HEK293 (cell line): ENCODE results near the gene CATSPERE.

Experiments used
- CTCF ChIA-PET: fragments of 350-600 bp; formaldehyde crosslinking; extraction: SDS; loops from one replicate; lab custom pipeline; 2021; ENCODE audit warnings: antibody characterized with exemption; lab: Yijun Ruan, JAX
- POLR2A ChIA-PET: fragments of 300-600 bp; formaldehyde crosslinking; extraction: SDS; loops from one replicate; lab custom pipeline; 2020; ENCODE audit warnings: antibody characterized with exemption, inconsistent platforms; lab: Yijun Ruan, JAX
- H3K27ac ChIP-seq: fragments of 200-500 bp; sonication (Bioruptor generic); 2 replicates; pipeline ENCODE4 v1.5.1; 2014; ENCODE audit warnings: low read depth, low read length, control low read depth, inconsistent platforms; ENCODE audit errors: extremely low read depth
- H3K36me3 ChIP-seq, 2 experiments: fragments of 200-500 bp in 1 of 2; sonication (Bioruptor generic) in 1 of 2; 1 replicate in 1 of 2; 2 replicates in 1 of 2; pipeline ENCODE4 v1.5.1; 2014 to 2017; ENCODE audit warnings: inconsistent platforms in 2 of 2, low read length in 2 of 2; ENCODE audit not compliant: control insufficient read depth in 2 of 2, insufficient read depth in 1 of 2
- H3K4me1 ChIP-seq: fragments of 200-500 bp; sonication (Bioruptor generic); 2 replicates; pipeline ENCODE4 v1.5.1; 2014; ENCODE audit warnings: mild to moderate bottlenecking, low read length, inconsistent platforms; ENCODE audit not compliant: control insufficient read depth, insufficient read depth
- H3K4me3 ChIP-seq: 2 replicates; pipeline ENCODE4 v1.5.1; 2011; ENCODE audit warnings: low read depth, mild to moderate bottlenecking, control low read depth, low read length, moderate library complexity
- H3K9me3 ChIP-seq: fragments of 200-500 bp; sonication (Bioruptor generic); 2 replicates; pipeline ENCODE4 v1.5.1; 2014; ENCODE audit warnings: low read depth, low read length, inconsistent platforms; ENCODE audit not compliant: control insufficient read depth, insufficient read depth
- BCL6B ChIP-seq: fragments of 450-650 bp; formaldehyde crosslinking; IDR thresholded peaks from 2 replicates; pipeline ENCODE4 v1.5.1; 2017; ENCODE audit warnings: missing biosample characterization, missing genetic modification characterization
- EGR2 ChIP-seq: fragments of 450-650 bp; formaldehyde crosslinking; IDR thresholded peaks from 2 replicates; pipeline ENCODE4 v1.5.1; 2016; ENCODE audit warnings: low read depth, missing biosample characterization, missing genetic modification characterization
- FEZF1 ChIP-seq: fragments of 450-650 bp; formaldehyde crosslinking; IDR thresholded peaks from 2 replicates; pipeline ENCODE4 v1.5.1; 2016; ENCODE audit warnings: missing biosample characterization, missing genetic modification characterization
- GLIS1 ChIP-seq: fragments of 450-650 bp; formaldehyde crosslinking; IDR thresholded peaks from 2 replicates; pipeline ENCODE4 v1.5.1; 2016; ENCODE audit warnings: missing biosample characterization, missing genetic modification characterization
- KLF1 ChIP-seq: fragments of 450-650 bp; formaldehyde crosslinking; IDR thresholded peaks from 2 replicates; pipeline ENCODE4 v1.5.1; 2016; ENCODE audit warnings: missing biosample characterization, missing genetic modification characterization
- KLF8 ChIP-seq: fragments of 450-650 bp; formaldehyde crosslinking; IDR thresholded peaks from 2 replicates; pipeline ENCODE4 v1.5.1; 2016; ENCODE audit warnings: missing biosample characterization, missing genetic modification characterization
- PRDM1 ChIP-seq: fragments of 450-650 bp; formaldehyde crosslinking; IDR thresholded peaks from 2 replicates; pipeline ENCODE4; 2016; ENCODE audit warnings: missing biosample characterization, missing genetic modification characterization
- RBAK ChIP-seq: fragments of 450-650 bp; formaldehyde crosslinking; IDR thresholded peaks from 2 replicates; pipeline ENCODE4 v1.5.1; 2016; ENCODE audit warnings: missing biosample characterization, missing genetic modification characterization
- REPIN1 ChIP-seq: fragments of 450-650 bp; formaldehyde crosslinking; IDR thresholded peaks from 2 replicates; pipeline ENCODE4 v1.5.1; 2017; ENCODE audit warnings: missing biosample characterization, missing genetic modification characterization, low read depth
- SALL2 ChIP-seq: fragments of 450-650 bp; formaldehyde crosslinking; IDR thresholded peaks from 2 replicates; pipeline ENCODE4 v1.5.0; 2017; ENCODE audit warnings: missing biosample characterization, mild to moderate bottlenecking, missing genetic modification characterization, borderline replicate concordance
- SCRT1 ChIP-seq: fragments of 450-650 bp; formaldehyde crosslinking; IDR thresholded peaks from 2 replicates; pipeline ENCODE4 v1.5.1; 2016; ENCODE audit warnings: missing biosample characterization, missing genetic modification characterization, borderline replicate concordance
- ZBTB26 ChIP-seq: fragments of 450-650 bp; formaldehyde crosslinking; optimal IDR thresholded peaks from 2 replicates; pipeline ENCODE3; 2016; ENCODE audit warnings: missing biosample characterization, mild to moderate bottlenecking, missing genetic modification characterization
- ZEB2 ChIP-seq: fragments of 450-650 bp; formaldehyde crosslinking; IDR thresholded peaks from 2 replicates; pipeline ENCODE4 v1.5.1; 2016; ENCODE audit warnings: missing biosample characterization, missing genetic modification characterization
- ZIC2 ChIP-seq: fragments of 450-650 bp; formaldehyde crosslinking; IDR thresholded peaks from 2 replicates; pipeline ENCODE4 v1.5.1; 2016; ENCODE audit warnings: missing biosample characterization, missing genetic modification characterization
- ZNF19 ChIP-seq: fragments of 450-650 bp; formaldehyde crosslinking; IDR thresholded peaks from 2 replicates; pipeline ENCODE4; 2016; ENCODE audit warnings: missing biosample characterization, missing genetic modification characterization, low read depth
- ZNF223 ChIP-seq: fragments of 450-650 bp; formaldehyde crosslinking; IDR thresholded peaks from 2 replicates; pipeline ENCODE4 v1.5.1; 2016; ENCODE audit warnings: missing biosample characterization, missing genetic modification characterization
- ZNF239 ChIP-seq: fragments of 450-650 bp; formaldehyde crosslinking; IDR thresholded peaks from 2 replicates; pipeline ENCODE4 v1.5.1; 2016; ENCODE audit warnings: missing biosample characterization, missing genetic modification characterization
- ZNF266 ChIP-seq: fragments of 450-650 bp; formaldehyde crosslinking; IDR thresholded peaks from 2 replicates; pipeline ENCODE4 v1.5.1; 2016; ENCODE audit warnings: missing biosample characterization, missing genetic modification characterization, low read depth
- ZNF341 ChIP-seq: fragments of 450-650 bp; formaldehyde crosslinking; IDR thresholded peaks from 2 replicates; pipeline ENCODE4; 2016; ENCODE audit warnings: low read depth, missing biosample characterization, missing genetic modification characterization
- ZNF366 ChIP-seq: fragments of 450-650 bp; formaldehyde crosslinking; conservative IDR thresholded peaks from 2 replicates; pipeline ENCODE4 v1.5.1; 2016; ENCODE audit warnings: missing biosample characterization, missing genetic modification characterization
- ZNF404 ChIP-seq: fragments of 450-650 bp; formaldehyde crosslinking; IDR thresholded peaks from 2 replicates; pipeline ENCODE4 v1.5.1; 2017; ENCODE audit warnings: missing biosample characterization, missing genetic modification characterization
- ZNF626 ChIP-seq: fragments of 450-650 bp; sonication (Bioruptor Pico); formaldehyde crosslinking; IDR thresholded peaks from 2 replicates; pipeline ENCODE4 v1.5.1; 2018; ENCODE audit warnings: missing biosample characterization, missing genetic modification characterization, inconsistent platforms
- ZNF677 ChIP-seq: fragments of 450-650 bp; IDR thresholded peaks from 2 replicates; pipeline ENCODE4 v1.5.0; 2018; ENCODE audit warnings: missing biosample characterization, mild to moderate bottlenecking, missing genetic modification characterization, moderate library complexity
- ZXDB ChIP-seq: fragments of 450-650 bp; formaldehyde crosslinking; IDR thresholded peaks from 2 replicates; pipeline ENCODE4 v1.5.1; 2016; ENCODE audit warnings: missing biosample characterization, missing genetic modification characterization
- TF ChIP-seq, protein P1 (sequence below): fragments of 450-650 bp; formaldehyde crosslinking; IDR thresholded peaks from 2 replicates; pipeline ENCODE4 v1.5.1; 2016; ENCODE audit warnings: missing biosample characterization, missing genetic modification characterization
- TF ChIP-seq, protein P2 (sequence below): fragments of 450-650 bp; formaldehyde crosslinking; IDR thresholded peaks from 2 replicates; pipeline ENCODE4 v1.5.1; 2017; ENCODE audit warnings: missing biosample characterization, missing genetic modification characterization
- TF ChIP-seq, protein P3 (sequence below): fragments of 450-650 bp; formaldehyde crosslinking; IDR thresholded peaks from 2 replicates; pipeline ENCODE4 v1.5.1; 2016; ENCODE audit warnings: missing biosample characterization, missing genetic modification characterization, borderline replicate concordance

Gene CATSPERE

GRCh38 chr1:244545511-244545910 is 84.4 kb downstream of the CATSPERE start:
- CTCF ChIA-PET: no interaction called here
- H3K4me1 ChIP-seq: no peaks in the 10 kb centered on the region
- TF ChIP-seq ZNF366 (tag by site-specific recombination) (no peak), PRDM1 (tag by site-specific recombination) (no peak), FEZF1 (tag by site-specific recombination) (no peak), KLF1 (tag by site-specific recombination) (no peak), ZNF223 (tag by site-specific recombination) (no peak), ZIC2 (tag by site-specific recombination) (no peak), ZNF266 (no peak), ZBTB26 (tag by site-specific recombination) (no peak), ZEB2 (tag by site-specific recombination) (no peak), ZNF404 (no peak)
- TF ChIP-seq, all 188 proteins: peak for 0
- Histone ChIP-seq H3K36me3 (no peaks in the 10 kb centered on the region), H3K27ac (no peak overlapping the region), H3K9me3 (no peaks in the 10 kb centered on the region; the same call in 1 of the 2 replicates), H3K4me3 (no peak overlapping the region)
- POLR2A ChIA-PET: no interaction called here

GRCh38 chr1:244548558-244549115 is 87.6 kb downstream of the CATSPERE start:
- Histone ChIP-seq H3K27ac (no peak overlapping the region), H3K36me3 (no peaks in the 10 kb centered on the region)
- CTCF ChIA-PET: interaction anchor here (1.3 kb wide), 1 partner anchor 55 kb away, joined by 3 read pairs; no protein-coding TSS in a partner anchor

GRCh38 chr1:244552336-244552735 is 91.3 kb downstream of the CATSPERE start:
- CTCF ChIA-PET: interaction anchor here (1.6 kb wide), 1 partner anchor 18 kb away, joined by 4 read pairs; no protein-coding TSS in a partner anchor
- Histone ChIP-seq H3K36me3 (no peaks in the 10 kb centered on the region), H3K4me3 (no peak overlapping the region), H3K27ac (no peak overlapping the region), H3K9me3 (peaks cover 6% of the 10 kb centered on the region)
- no peak for TF ChIP-seq GLIS1 (tag by site-specific recombination)
- no peak for TF ChIP-seq BCL6B
- no peak for TF ChIP-seq ZNF239 (tag by site-specific recombination)
- TF ChIP-seq RBAK (tag by site-specific recombination): no peak
- no peak for TF ChIP-seq ZNF626 (tag by site-specific recombination)
- TF ChIP-seq KLF1 (tag by site-specific recombination): no peak
- TF ChIP-seq, protein P1, sequence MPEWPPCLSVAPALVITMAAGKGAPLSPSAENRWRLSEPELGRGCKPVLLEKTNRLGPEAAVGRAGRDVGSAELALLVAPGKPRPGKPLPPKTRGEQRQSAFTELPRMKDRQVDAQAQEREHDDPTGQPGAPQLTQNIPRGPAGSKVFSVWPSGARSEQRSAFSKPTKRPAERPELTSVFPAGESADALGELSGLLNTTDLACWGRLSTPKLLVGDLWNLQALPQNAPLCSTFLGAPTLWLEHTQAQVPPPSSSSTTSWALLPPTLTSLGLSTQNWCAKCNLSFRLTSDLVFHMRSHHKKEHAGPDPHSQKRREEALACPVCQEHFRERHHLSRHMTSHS (tag by site-specific recombination): no peak
- TF ChIP-seq EGR2: no peak
- TF ChIP-seq SALL2 (tag by site-specific recombination): no peak
- no peak for TF ChIP-seq SCRT1 (tag by site-specific recombination)
- TF ChIP-seq, all 188 proteins: peak for 0
- POLR2A ChIA-PET: no interaction called here
- no peaks in the 10 kb centered on the region for H3K4me1 ChIP-seq

More at GRCh38 chr1:244548558-244549115, 87.6 kb downstream of the CATSPERE start:
- TF ChIP-seq ZNF341 (tag by site-specific recombination) (no peak), ZNF19 (tag by site-specific recombination) (no peak), KLF8 (no peak), ZNF239 (tag by site-specific recombination) (no peak), ZNF677 (no peak), ZXDB (tag by site-specific recombination) (no peak), REPIN1 (tag by site-specific recombination) (no peak)
- TF ChIP-seq, protein P2, sequence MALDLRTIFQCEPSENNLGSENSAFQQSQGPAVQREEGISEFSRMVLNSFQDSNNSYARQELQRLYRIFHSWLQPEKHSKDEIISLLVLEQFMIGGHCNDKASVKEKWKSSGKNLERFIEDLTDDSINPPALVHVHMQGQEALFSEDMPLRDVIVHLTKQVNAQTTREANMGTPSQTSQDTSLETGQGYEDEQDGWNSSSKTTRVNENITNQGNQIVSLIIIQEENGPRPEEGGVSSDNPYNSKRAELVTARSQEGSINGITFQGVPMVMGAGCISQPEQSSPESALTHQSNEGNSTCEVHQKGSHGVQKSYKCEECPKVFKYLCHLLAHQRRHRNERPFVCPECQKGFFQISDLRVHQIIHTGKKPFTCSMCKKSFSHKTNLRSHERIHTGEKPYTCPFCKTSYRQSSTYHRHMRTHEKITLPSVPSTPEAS (tag by site-specific recombination): no peak
- TF ChIP-seq, protein P3, sequence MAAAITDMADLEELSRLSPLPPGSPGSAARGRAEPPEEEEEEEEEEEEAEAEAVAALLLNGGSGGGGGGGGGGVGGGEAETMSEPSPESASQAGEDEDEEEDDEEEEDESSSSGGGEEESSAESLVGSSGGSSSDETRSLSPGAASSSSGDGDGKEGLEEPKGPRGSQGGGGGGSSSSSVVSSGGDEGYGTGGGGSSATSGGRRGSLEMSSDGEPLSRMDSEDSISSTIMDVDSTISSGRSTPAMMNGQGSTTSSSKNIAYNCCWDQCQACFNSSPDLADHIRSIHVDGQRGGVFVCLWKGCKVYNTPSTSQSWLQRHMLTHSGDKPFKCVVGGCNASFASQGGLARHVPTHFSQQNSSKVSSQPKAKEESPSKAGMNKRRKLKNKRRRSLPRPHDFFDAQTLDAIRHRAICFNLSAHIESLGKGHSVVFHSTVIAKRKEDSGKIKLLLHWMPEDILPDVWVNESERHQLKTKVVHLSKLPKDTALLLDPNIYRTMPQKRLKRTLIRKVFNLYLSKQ (tag by site-specific recombination): no peak
- Histone ChIP-seq H3K9me3 (no peaks in the 10 kb centered on the region; the same call in 1 of the 2 replicates), H3K4me1 (no peaks in the 10 kb centered on the region), H3K4me3 (no peak overlapping the region)
- POLR2A ChIA-PET: no interaction called here
